ENCODE data around the gene GNA14. TPM values are rescaled to one million over a fixed set of nuclear protein-coding genes. Genes with fewer than 3 reads are reported as not detected.

Gene GNA14
- total RNA-seq, 1 experiment from 2014 or later = 0.25 TPM

DNA sequence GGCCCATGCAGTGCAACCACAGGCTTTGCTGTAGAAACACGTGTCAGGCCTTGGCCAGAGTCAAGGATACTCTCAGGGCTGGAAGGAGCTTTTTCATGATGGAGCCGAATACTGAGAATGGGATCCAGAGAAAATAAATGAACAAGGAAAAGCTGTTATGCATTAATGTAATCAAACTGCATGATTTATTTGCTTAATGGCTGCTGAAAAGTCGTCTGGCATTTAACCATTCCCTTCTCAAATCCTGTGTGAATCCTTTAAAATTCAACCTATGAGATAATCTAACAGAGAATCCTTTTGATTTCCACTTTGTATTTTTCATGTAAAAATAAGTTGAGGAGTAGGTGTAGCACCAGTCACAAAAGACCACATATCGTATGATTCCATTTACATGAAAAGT lies 24.1 kb upstream of the GNA14 start:
- H3K4me3 ChIP-seq (replicated peaks in 1 of 2; ENCODE audit: low read depth in 1 of 2, low read length in 2 of 2) = no peak overlapping the region

More for the DNA sequence above, 24.1 kb upstream of the GNA14 start:
- ChIA-PET CTCF (no interaction called here), RAD21 (ENCODE audit: low non-redundant PET in 1 of 2, low total read pairs in 2 of 2, uncharacterized antibody in 2 of 2, unreplicated experiment in 2 of 2) (no interaction called here), POLR2A (no interaction called here)
- Histone ChIP-seq H3K9me3 (ENCODE audit: control insufficient read depth in 1 of 2, insufficient read depth in 1 of 2, low read depth in 1 of 2, low read length in 2 of 2) (no peaks in the 10 kb centered on the region), H3K27me3 (ENCODE audit: insufficient read depth, low read length) (no peaks in the 10 kb centered on the region), H3K36me3 (ENCODE audit: control insufficient read depth in 1 of 2, insufficient read depth in 2 of 2, low read length in 2 of 2) (no peaks in the 10 kb centered on the region), H3K9ac (ENCODE audit: low read length) (no peak overlapping the region), H3K4me2 (ENCODE audit: low read length) (no peak overlapping the region), H3K79me2 (ENCODE audit: insufficient read depth, low read length) (no peaks in the 10 kb centered on the region), H4K20me1 (ENCODE audit: insufficient read depth) (no peaks in the 10 kb centered on the region), H3K9me2 (ENCODE audit: insufficient read depth) (no peaks in the 10 kb centered on the region), H2AFZ (ENCODE audit: low read depth, low read length, poor library complexity, severe bottlenecking) (no peak overlapping the region), H3K27ac (ENCODE audit: low read depth, low read length) (no peak overlapping the region), H3K4me1 (ENCODE audit: control insufficient read depth in 1 of 2, insufficient read depth in 2 of 2, low read length in 2 of 2) (no peaks in the 10 kb centered on the region)
- intact Hi-C loops (cut with micrococcal nuclease) = no loop called here
- BruUV-seq (replicated peaks) = no TSS peak
- no peak for ATAC-seq
- no peak for DNase-seq (ENCODE audit: low read depth, low spot score)
- TF ChIP-seq ZFX (IDR thresholded peaks at IDR 0.05) (no peak), REST (IDR thresholded peaks at IDR 0.05; ENCODE audit: low read depth) (no peak), SRF (IDR thresholded peaks at IDR 0.05; ENCODE audit: low read depth) (no peak), POLR2A (IDR thresholded peaks at IDR 0.05; ENCODE audit: borderline replicate concordance, extremely low read depth, insufficient read depth, insufficient read length) (no peak), POLR2AphosphoS5 (IDR thresholded peaks at IDR 0.05; ENCODE audit: low read depth, low read length) (no peak), TCF7L2 (IDR thresholded peaks at IDR 0.05; ENCODE audit: borderline replicate concordance, extremely low read depth, insufficient read depth, insufficient read length) (no peak), EZH2 (IDR thresholded peaks at IDR 0.05) (no peak)
- TF ChIP-seq, protein P1, sequence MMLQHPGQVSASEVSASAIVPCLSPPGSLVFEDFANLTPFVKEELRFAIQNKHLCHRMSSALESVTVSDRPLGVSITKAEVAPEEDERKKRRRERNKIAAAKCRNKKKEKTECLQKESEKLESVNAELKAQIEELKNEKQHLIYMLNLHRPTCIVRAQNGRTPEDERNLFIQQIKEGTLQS (IDR thresholded peaks at IDR 0.05) = no peak
- TF ChIP-seq, protein P2, sequence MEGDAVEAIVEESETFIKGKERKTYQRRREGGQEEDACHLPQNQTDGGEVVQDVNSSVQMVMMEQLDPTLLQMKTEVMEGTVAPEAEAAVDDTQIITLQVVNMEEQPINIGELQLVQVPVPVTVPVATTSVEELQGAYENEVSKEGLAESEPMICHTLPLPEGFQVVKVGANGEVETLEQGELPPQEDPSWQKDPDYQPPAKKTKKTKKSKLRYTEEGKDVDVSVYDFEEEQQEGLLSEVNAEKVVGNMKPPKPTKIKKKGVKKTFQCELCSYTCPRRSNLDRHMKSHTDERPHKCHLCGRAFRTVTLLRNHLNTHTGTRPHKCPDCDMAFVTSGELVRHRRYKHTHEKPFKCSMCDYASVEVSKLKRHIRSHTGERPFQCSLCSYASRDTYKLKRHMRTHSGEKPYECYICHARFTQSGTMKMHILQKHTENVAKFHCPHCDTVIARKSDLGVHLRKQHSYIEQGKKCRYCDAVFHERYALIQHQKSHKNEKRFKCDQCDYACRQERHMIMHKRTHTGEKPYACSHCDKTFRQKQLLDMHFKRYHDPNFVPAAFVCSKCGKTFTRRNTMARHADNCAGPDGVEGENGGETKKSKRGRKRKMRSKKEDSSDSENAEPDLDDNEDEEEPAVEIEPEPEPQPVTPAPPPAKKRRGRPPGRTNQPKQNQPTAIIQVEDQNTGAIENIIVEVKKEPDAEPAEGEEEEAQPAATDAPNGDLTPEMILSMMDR (IDR thresholded peaks at IDR 0.05 in 2 of 3, conservative IDR thresholded peaks at IDR 0.05 in 1 of 3; ENCODE audit: borderline replicate concordance in 1 of 3, insufficient read depth in 1 of 3, low read depth in 2 of 3, low read length in 2 of 3) = no peak
